HG02981 (cell line): Measurements from ENCODE around the gene IFNA7.
"Not testable (repeated sequence)": the region's sequence is repeated elsewhere in the genome, so short reads cannot be mapped to it uniquely, and the experiment has no call there.

ENCODE experiments used
- ATAC-seq: cut with Tn5 transposase; IDR thresholded peaks from one replicate; pipeline ENCODE4 v1.9.1; 2021; ENCODE audit warnings: mild to moderate bottlenecking, moderate library complexity; ENCODE audit not compliant: unreplicated experiment

Gene IFNA7

DNA sequence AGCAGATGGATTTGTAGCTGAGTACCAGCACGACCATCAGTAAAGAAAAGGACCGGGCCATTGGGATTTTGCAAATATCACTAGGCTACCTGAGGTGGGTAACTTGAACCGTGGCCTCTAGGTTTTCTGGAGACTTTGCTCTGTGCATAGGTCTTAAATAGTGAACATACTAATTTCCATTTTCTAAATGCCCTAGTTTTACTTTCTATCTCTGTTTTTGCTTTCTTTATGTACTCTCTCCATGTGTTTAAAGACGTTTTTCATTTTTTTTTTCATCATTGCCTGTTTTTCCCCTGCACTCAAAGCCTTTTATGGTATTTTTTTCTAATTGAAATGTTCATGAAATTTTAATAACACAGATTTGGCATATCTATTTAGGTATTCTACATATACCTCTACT lies at the start of gene IFNA7:
TSS of gene IFNA7 (minus strand) at position 101 of the 400 bp plus-strand sequence. CDS start at position 61, 40 bp downstream.
- ATAC-seq: not testable (repeated sequence)

DNA sequence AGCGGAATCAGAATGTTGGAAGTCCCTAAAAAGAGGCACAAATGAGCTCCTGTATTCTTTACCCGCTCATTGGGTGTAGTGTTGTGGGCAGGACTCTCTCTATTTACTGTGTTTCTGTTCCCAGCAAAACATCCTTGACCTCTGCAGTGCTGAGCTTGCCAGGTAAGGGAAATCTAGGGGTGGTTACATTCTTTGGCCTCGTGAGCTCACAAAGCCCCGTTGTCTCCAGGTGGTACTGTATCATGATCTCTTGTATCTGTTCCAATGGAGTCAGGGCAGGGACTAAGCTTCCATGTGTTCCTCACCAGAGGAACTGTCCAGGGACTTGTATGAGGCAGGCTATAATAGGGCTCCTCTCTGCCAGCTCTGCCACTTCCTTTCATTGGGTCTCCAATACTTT lies 49.6 kb upstream of the IFNA7 start:
- ATAC-seq: no peak

DNA sequence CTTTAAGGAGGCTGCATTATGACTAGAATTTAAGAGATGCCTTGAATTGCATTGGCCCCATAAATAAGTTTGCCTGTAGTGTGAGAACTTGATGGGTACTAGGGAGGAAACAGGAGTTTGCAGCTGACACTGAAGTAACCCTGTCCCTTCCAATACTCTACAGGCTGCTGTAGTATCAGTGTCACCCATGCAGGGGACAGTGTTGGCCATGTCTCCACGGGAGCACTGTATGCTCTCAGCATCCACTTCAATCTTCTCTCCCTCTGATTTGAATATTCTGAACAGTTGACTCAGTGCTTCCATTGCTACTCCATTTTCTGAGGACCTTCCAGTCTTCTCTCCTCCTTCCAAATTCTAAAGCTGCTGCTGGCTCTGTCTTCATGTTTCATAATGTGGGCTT lies 49.2 kb upstream of the IFNA7 start:
- no peak for ATAC-seq

DNA sequence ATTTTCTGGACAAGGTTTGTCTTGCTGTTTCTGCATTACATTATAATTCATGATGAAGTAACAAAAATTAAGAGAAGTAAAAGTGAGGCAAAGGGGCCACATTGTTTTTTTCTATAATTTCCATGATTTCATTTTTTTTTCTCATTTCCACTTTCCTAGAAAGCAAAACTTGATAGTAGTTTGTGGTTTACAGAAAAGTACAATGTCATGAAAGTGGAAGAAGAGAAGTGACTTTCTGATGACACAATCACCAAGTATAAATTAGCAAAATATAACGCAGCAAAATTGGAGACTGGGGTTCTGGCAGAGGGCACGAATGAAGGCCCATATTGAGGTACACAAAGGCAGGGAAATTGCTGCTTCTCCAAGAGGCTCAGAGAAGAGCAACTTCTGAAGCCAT lies 42.8 kb upstream of the IFNA7 start:
- ATAC-seq: no peak

DNA sequence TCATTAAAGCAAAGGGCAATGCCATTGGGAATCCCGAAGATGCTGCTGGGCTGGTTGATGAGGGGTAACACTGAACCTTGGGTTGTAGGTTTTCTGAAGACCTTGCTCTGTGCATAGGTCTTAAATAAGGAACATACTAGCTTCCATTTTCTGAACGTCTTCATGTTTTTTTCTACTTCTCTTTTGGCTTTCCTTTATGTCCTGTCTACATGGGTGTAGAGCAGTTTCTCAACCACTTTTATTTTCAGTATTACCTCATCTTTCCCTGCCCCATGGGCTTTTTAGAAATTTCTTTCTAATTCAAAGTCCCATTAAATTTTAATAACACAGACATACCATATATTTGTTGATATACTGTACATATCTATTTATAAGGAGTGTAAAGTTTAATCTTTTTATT lies 37.9 kb upstream of the IFNA7 start, which contains the start of gene IFNA14:
TSS of gene IFNA14 (minus strand) at position 95 of the 400 bp plus-strand sequence. CDS start at position 25, 70 bp downstream.
- ATAC-seq: no peak

DNA sequence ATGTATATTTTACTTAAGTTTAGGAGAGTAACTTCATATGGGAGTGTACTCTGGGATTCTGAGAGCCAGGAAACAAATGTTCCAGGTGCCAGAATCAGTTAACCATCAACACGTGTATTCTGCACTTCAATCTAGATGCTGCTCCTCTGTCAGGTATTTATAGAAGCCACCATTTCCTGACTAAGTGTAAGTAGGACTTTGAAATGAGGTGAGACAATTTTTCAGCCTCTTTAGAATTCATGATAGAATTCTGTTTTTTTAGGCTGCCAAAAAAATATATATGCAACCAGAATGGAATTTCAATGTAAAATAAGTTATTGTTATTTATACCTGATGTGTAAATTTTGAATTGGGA lies 34.3 kb upstream of the IFNA7 start:
- not testable (repeated sequence) for ATAC-seq

DNA sequence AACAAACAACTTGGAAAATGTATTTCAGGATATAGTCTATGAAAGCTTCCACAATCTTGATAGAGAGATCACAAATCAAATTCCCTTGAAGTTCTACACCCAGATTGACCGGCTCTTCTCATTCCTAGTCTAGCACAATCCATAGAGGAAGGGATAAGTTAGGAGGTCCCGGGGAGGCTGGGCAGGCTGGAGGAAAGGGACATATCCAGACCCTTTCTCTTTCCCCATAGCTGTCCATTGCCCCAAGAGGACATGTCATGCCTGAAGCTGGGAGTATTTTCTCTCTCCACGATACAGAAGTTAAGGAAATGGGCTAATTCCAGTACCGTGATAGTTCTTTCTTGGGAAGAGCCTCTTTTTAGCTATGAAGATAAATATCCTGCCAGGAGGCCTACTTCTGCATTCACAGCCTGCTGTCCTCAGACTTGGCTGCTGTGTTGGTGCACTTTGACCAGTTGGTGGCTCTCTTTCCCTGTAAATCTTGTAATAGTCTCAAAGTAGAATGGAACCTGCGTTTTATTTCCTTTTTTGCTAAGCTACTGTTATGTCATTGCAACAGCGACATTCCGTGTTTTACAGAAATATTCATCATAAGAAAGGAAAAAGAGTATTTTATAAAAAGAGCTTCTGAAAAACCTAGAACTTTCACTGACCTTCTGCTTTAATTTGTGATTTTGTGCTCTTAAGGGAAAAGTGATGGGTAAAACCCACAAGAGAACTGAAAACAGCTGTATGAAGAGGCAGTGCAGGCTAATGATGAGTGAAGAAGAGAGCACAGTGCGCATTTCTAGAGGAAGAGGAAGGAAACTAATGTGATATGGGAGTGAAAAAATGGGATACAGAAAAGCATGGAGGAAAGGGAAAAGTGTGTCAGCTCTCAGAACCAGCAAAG lies 33.7 kb upstream of the IFNA7 start:
- ATAC-seq: peak; percentile 80

DNA sequence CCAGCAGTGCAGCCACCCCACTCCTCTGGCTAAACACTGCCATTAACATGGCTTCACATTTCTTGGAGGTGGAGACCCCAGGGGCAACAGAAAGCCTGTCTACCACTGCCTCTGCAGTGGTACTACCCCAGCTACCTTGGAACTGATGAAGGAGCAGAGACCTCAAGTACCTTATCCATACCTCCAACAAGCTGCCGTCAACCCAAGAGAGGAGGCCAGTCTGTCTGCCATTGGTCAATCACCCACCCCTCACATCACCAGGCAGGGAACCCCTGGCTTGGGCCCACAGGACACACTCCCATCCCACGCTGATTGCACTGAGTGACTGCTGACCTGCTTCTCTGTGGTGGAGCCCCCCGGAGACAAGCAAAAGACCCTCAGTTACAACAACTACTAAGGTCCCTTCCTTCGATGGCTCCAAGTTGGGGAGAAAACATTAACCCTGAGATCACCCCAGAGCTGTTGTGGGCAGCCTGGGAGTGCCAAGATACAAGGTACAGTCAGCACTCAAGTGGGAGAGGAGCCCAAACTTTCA lies 32.2 kb upstream of the IFNA7 start:
- no peak for ATAC-seq

DNA sequence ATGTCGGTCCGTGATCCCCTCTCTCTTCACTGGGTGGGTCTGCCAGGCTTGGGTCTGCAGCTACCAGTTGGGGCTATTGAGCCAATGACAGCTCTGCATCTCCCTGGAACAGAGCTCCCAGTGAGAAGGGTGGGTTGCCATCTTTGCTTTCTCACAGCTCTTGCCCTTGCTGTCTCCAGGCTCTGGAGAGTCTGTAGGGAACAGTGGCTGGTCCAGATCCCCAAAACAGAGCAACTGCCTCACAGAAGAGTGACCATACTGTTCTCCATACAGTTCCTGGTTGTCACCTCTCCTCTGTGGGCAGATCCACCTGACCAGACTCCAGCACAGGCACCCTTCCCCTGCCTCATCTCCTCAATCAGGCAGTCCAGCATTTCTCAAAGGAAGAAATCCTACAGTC lies 31.3 kb upstream of the IFNA7 start:
- no peak for ATAC-seq

DNA sequence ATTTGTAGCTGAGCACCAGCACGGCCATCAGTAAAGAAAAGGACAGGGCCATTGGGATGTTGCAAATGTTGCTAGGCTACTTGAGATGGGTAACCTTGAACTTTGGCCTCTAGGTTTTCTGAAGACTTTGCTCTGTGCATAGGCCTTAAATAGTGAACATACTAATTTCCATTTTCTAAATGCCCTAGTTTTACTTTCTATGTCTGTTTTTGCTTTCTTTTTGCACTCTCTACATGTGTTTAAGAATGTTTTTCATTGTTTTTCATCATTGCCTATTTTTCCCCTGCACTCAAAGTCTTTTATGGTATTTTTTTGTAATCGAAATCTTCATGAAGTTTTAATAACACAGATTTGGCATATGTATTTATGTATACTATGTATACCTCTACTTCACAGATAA lies 26.1 kb upstream of the IFNA7 start, which contains the start of gene IFNA17:
TSS of gene IFNA17 (minus strand) at position 101 of the 400 bp plus-strand sequence. CDS start at position 52, 49 bp downstream.
- ATAC-seq: no peak

DNA sequence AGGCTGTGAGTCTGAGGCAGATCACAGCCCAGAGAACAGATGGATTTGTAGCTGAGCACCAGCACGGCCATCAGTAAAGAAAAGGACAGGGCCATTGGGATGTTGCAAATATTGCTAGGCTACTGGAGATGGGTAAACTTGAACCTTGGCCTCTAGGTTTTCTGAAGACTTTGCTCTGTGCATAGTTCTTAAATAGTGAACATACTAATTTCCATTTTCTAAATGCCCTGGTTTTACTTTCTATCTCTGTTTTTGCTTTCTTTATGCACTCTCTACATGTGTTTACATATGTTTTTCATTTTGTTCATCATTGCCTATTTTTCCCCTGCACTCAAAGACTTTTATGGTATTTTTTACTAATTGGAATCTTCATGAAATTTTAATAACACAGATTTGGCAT lies 15.2 kb upstream of the IFNA7 start, which contains the start of gene IFNA16:
TSS of gene IFNA16 (minus strand) at position 101 of the 400 bp plus-strand sequence. CDS start at position 95, 6 bp downstream.
- ATAC-seq: not testable (repeated sequence)

DNA sequence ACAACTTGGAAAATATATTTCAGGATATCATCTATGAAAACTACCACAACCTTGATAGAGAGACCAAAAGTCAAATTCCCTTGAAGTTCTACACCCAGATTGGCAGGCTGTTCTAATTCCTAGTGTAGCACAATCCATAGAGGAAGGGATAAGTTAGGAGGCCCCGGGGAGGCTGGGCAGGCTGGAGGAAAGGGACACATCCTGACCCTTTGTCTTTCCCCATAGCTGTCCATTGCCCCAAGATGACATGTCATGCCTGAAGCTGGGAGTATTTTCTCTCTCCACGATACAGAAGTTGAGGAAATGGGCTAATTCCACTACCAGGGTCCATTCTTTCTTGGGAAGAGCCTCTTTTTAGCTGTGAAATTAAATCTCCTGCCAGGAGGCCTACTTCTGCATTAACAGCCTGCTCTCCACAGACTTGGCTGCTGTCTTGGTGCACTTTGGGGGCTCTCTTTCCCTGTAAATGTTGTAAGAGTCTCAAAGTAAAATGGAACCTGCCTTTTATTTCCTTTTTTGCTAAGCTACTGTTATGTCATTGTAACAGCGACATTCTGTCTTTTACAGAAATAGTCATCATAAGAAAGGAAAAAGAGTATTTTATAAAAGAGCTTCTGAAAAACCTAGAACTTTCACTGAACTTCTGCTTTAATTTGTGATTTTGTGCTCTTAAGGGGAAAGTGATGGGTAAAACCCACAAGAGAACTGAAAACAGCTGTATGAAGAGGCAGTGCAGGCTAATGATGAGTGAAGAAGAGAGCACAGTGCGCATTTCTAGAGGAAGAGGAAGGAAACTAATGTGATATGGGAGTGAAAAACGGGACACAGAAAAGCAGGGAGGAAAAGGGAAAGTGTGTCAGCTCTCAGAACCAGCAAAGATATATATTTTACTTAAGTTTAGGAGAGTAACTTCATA lies 11.7 kb upstream of the IFNA7 start:
- peak; percentile 68 for ATAC-seq

DNA sequence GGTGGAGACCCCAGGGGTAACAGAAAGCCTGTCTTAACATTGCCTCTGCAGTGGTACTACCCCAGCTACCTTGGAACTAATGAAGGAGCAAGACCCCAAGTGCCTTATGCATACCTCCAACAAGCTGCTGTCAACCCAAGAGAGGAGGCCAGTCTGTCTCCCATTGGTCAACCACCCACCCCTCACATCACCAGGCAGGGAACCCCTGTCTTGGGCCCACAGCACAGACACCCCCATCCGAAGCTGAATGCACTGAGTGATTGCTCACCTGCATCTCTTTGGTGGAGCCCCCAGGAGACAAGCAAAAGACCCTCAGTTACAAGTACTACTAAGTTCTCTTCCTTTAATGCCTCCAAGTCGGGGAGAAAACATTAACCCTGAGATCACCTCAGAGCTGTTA lies 10.2 kb upstream of the IFNA7 start:
- ATAC-seq: not testable (repeated sequence)

DNA sequence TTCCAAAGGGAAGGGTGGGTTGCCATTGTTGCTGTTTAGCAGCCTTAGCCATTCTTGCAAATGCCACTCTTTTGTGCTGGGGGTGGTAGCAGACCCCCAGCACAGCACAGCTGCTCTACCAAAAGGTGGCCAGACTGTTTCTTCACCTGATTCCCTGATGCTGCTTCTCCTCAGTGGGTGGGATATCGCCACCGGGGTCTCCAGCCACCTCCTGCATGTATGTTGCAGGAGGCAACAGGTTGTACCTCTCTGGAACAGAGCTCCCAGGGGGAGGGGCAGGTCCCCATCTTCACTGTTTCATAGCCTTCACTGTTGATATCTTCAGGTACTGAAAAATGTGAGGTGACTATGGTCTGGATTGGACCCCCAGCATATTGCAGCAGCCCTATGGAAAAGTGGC lies 8.8 kb upstream of the IFNA7 start:
- ATAC-seq: not testable (repeated sequence)

DNA sequence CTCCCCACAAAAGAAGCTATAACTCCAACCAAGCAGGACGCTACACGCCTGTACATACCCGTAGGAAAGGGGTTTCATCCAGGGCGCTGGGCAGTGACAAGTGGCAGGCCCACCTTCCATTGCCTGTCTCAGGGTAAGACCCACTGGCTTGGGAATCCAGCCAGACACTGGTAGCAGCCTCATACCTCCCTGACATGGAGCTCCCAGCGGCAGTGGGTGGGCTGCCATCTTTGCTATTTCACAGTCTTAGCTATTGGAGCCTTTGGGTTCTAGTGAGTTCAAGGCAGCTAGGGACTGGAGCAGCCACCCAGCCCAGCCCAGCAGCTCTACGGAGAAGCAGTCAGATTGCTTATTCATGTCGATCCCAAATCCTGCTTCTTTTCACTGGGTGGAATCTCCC lies 8.3 kb upstream of the IFNA7 start:
- no peak for ATAC-seq

DNA sequence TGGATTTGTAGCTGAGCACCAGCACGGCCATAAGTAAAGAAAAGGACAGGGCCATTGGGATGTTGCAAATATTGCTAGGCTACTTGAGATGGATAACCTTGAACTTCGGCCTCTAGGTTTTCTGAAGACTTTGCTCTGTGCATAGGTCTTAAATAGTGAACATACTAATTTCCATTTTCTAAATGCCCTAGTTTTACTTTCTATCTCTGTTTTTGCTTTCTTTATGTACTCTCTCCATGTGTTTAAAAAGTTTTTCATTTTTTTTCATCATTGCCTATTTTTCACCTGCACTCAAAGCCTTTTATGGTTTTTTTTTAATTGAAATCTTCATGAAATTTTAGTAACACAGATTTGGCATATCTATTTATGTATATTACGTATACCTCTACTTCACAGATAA lies 5.0 kb upstream of the IFNA7 start, which contains the start of gene IFNA10:
TSS of gene IFNA10 (minus strand) at position 101 of the 400 bp plus-strand sequence. CDS start at position 55, 46 bp downstream.
- ATAC-seq: not testable (repeated sequence)

DNA sequence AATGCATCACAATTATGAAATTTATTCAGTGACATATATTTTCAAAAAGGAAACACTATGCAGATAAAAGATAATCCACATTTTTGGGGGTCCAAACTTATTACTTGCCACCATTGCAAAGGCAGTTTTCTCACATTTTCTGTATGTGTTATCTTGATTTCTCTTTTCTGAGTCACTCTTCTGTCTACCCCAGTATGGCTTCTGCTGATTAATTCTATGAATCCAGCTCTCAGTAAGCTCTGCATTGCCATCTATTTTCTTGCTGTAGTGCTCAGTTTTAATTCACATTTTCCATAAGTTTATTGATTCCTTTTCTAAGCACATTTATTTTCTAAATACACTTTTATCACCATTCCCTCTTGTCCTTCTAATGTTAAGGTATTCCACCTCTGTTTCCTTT lies 3.2 kb upstream of the IFNA7 start:
- ATAC-seq: no peak

DNA sequence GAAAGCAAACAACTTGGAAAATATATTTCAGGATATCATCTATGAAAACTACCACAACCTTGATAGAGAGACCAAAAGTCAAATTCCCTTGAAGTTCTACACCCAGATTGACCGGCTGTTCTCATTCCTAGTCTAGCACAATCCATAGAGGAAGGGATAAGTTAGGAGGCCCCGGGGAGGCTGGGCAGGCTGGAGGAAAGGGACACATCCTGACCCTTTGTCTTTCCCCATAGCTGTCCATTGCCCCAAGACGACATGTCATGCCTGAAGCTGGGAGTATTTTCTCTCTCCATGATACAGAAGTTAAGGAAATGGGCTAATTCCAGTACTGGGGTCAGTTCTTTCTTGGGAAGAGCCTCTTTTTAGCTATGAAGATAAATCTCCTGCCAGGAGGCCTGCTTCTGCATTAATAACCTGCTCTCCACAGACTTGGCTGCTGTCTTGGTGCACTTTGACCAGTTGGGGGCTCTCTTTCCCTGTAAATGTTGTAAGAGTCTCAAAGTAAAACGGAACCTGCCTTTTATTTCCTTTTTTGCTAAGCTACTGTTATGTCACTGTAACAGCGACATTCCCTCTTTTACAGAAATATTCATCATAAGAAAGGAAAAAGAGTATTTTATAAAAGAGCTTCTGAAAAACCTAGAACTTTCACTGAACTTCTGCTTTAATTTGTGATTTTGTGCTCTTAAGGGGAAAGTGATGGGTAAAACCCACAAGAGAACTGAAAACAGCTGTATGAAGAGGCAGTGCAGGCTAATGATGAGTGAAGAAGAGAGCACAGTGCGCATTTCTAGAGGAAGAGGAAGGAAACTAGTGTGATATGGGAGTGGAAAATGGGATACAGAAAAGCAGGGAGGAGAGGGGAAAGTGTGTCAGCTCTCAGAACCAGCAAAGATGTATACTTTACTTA lies 6.9 kb downstream of the IFNA7 start:
- ATAC-seq: peak; percentile 93

DNA sequence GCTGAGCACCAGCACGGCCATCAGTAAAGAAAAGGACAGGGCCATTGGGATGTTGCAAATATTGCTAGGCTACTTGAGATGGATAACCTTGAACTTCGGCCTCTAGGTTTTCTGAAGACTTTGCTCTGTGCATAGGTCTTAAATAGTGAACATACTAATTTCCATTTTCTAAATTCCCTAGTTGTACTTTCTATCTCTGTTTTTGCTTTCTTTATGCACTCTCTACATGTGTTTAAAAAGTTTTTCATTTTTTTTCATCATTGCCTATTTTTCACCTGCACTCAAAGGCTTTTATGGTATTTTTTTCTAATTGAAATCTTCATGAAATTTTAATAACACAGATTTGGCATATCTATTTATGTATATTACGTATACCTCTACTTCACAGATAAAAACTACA lies 14.5 kb downstream of the IFNA7 start, which contains the start of gene IFNA4:
TSS of gene IFNA4 (minus strand) at position 101 of the 400 bp plus-strand sequence. CDS start at position 45, 56 bp downstream.
- not testable (repeated sequence) for ATAC-seq
